Thyroid gland (tissue), 4 donors: ENCODE measurements around the gene KLK11.

Experiments used
- POLR2A ChIP-seq, 2 donors: fragments of 450-650 bp; IDR thresholded peaks; one replicate each; pipeline ENCODE4 v1.6.1; 2017; ENCODE audit warnings: antibody characterized with exemption in 2 of 2, mild to moderate bottlenecking in 2 of 2, moderate library complexity in 1 of 2
- TF ChIP-seq, protein P1 (sequence below), 6 experiments: fragments of 200-600 bp in 3 of 6; fragments of 450-650 bp in 3 of 6; sonication (generic) in 3 of 6; IDR thresholded peaks; one replicate each; pipeline ENCODE4 v1.5.1; 2016 to 2019; ENCODE audit warnings: antibody characterized with exemption in 6 of 6, mild to moderate bottlenecking in 2 of 6, inconsistent platforms in 1 of 6, moderate library complexity in 1 of 6

DNA sequence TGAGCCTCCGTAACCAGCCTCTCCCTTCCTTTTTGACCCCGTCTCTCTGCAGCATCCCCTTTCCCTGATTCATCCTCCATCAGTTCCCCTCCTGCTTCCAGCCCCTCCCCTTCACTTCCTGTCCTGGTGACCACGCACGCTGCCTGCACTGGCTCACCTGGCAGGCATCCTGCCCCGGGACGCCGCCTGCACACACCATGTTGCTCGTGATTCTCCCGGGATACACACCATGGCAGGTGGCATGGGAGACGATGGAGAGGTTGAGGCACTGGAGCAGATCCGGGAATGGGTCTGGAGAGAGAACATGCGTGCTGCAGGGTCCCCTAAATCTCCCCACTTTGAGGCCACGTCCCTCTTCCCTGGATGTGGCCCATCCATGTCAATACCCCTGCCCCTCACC is 4.2 kb upstream of the KLK11 start:
- TF ChIP-seq, protein P1, sequence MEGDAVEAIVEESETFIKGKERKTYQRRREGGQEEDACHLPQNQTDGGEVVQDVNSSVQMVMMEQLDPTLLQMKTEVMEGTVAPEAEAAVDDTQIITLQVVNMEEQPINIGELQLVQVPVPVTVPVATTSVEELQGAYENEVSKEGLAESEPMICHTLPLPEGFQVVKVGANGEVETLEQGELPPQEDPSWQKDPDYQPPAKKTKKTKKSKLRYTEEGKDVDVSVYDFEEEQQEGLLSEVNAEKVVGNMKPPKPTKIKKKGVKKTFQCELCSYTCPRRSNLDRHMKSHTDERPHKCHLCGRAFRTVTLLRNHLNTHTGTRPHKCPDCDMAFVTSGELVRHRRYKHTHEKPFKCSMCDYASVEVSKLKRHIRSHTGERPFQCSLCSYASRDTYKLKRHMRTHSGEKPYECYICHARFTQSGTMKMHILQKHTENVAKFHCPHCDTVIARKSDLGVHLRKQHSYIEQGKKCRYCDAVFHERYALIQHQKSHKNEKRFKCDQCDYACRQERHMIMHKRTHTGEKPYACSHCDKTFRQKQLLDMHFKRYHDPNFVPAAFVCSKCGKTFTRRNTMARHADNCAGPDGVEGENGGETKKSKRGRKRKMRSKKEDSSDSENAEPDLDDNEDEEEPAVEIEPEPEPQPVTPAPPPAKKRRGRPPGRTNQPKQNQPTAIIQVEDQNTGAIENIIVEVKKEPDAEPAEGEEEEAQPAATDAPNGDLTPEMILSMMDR (IDR thresholded peaks at IDR 0.05): no peak
- no peak for TF ChIP-seq POLR2A (IDR thresholded peaks at IDR 0.05)
